HepG2 (cell line): ENCODE data around the gene ALG14. TPM values are rescaled to one million over a fixed set of nuclear protein-coding genes. Genes with fewer than 3 reads are reported as not detected.
A peak's percentile ranks its signal among the peaks of the same experiment; 100 is the strongest.

Experiments
- CBFB ChIP-seq: sonication (generic); formaldehyde crosslinking; IDR thresholded peaks from 2 replicates; pipeline ENCODE4 v1.4.0; 2020; ENCODE audit warnings: missing genetic modification reagents
- CSRNP2 ChIP-seq: sonication (generic); formaldehyde crosslinking; conservative IDR thresholded peaks from 2 replicates; pipeline ENCODE4 v1.8.0; 2022; ENCODE audit warnings: low read depth, missing genetic modification reagents
- EED ChIP-seq: sonication (generic); formaldehyde crosslinking; IDR thresholded peaks from 2 replicates; pipeline ENCODE4 v1.5.0; 2020; ENCODE audit warnings: mild to moderate bottlenecking, missing genetic modification reagents
- ELF1 ChIP-seq: sonication (generic); formaldehyde crosslinking; IDR thresholded peaks from 2 replicates; pipeline ENCODE4 v1.4.0; 2020; ENCODE audit warnings: missing genetic modification reagents
- ELF4 ChIP-seq: sonication (generic); formaldehyde crosslinking; IDR thresholded peaks from 2 replicates; pipeline ENCODE4 v1.5.0; 2020; ENCODE audit warnings: missing genetic modification reagents, mild to moderate bottlenecking, moderate library complexity, borderline replicate concordance
- GABPB1 ChIP-seq: IDR thresholded peaks from 2 replicates; pipeline ENCODE4 v1.6.1; 2016; ENCODE audit warnings: mild to moderate bottlenecking, missing genetic modification reagents, moderate library complexity, missing compliant biosample characterization
- HOMEZ ChIP-seq: IDR thresholded peaks from 2 replicates; pipeline ENCODE4 v1.6.1; 2016; ENCODE audit warnings: low read depth
- KMT2B ChIP-seq: IDR thresholded peaks from 2 replicates; pipeline ENCODE4 v1.6.1; 2016; ENCODE audit warnings: missing genetic modification reagents, missing compliant biosample characterization
- TFAP4 ChIP-seq: sonication (generic); IDR thresholded peaks from 2 replicates; pipeline ENCODE4 v1.6.1; 2016; ENCODE audit warnings: low read depth, borderline replicate concordance
- ZBTB10 ChIP-seq: sonication (generic); formaldehyde crosslinking; IDR thresholded peaks from 2 replicates; pipeline ENCODE4 v1.4.0; 2020; ENCODE audit warnings: missing genetic modification reagents, borderline replicate concordance
- ZBTB14 ChIP-seq: sonication (generic); formaldehyde crosslinking; IDR thresholded peaks from 2 replicates; pipeline ENCODE4 v1.4.0; 2020; ENCODE audit warnings: missing genetic modification reagents
- ZBTB43 ChIP-seq: sonication (generic); formaldehyde crosslinking; conservative IDR thresholded peaks from 2 replicates; pipeline ENCODE4 v1.4.0; 2020; ENCODE audit warnings: missing genetic modification reagents
- ZBTB46 ChIP-seq: sonication (generic); formaldehyde crosslinking; IDR thresholded peaks from 2 replicates; pipeline ENCODE4 v1.4.0; 2020; ENCODE audit warnings: mild to moderate bottlenecking, missing genetic modification reagents, borderline replicate concordance
- ZBTB7A ChIP-seq: sonication (generic); formaldehyde crosslinking; IDR thresholded peaks from 2 replicates; pipeline ENCODE4 v1.8.0; 2022; ENCODE audit warnings: mild to moderate bottlenecking, missing genetic modification reagents
- ZGPAT ChIP-seq: IDR thresholded peaks from 2 replicates; pipeline ENCODE4 v1.6.1; 2016; ENCODE audit warnings: mild to moderate bottlenecking
- polyA plus RNA-seq, 8 experiments: library from polyadenylated mRNA; depleted of rRNA in 3 of 8; stranded (reverse) in 7 of 8; unstranded in 1 of 8; fragments of >200 nt; fragmentation: Illumina TruSeq in 4 of 8; extraction: Trizol in 4 of 8; gene quantifications; 2 replicates each; pipeline versions ENCODE4 v1.2.1 to v1.2.3, GENCODE V29; 2011 to 2016; ENCODE audit warnings: low read depth in 4 of 8, missing spikeins in 1 of 8, mixed read lengths in 1 of 8; ENCODE audit not compliant: insufficient read depth in 1 of 8
- total RNA-seq, 5 experiments: library from RNA; depleted of rRNA; stranded (reverse); fragments of >200 nt; fragmentation: Illumina TruSeq; extraction: Trizol; gene quantifications; 2 replicates each; pipeline ENCODE4 v1.2.3, GENCODE V29; 2016; ENCODE audit warnings: low read depth in 1 of 5

The ALG14 gene
- total and polyA plus RNA-seq, 2 of the 13 experiments (the other 11 are each of a cell fraction or from before 2014, with no cell fraction given) = 4.5 to 12.7 TPM

GRCh38 chr1:95116580-95117206, 43.9 kb upstream of the ALG14 start (continued):
- TF ChIP-seq ZBTB43 (CRISPR knock-in tag) (no peak), CSRNP2 (CRISPR knock-in tag) (no peak), TFAP4 (no peak), ZBTB14 (CRISPR knock-in tag) (no peak), ELF1 (CRISPR knock-in tag) (no peak), ZGPAT (no peak), ZBTB46 (no peak), EED (CRISPR knock-in tag) (no peak), ZBTB7A (CRISPR knock-in tag) (no peak), GABPB1 (no peak), KMT2B (CRISPR knock-in tag) (no peak), ZBTB10 (CRISPR knock-in tag) (no peak), CBFB (CRISPR knock-in tag) (no peak), HOMEZ (CRISPR knock-in tag) (0 out of 2 replicates have a peak, but pooled peaks have one; percentile 19), ELF4 (peak; percentile 63; the same call in 1 of the 2 replicates)
